Measurements from ENCODE around the gene MDK. TPM values are rescaled to one million over a fixed set of nuclear protein-coding genes. Genes with fewer than 3 reads are reported as not detected.

The MDK gene
- total and polyA plus RNA-seq, 8 donors = 5.5 to 151 (median 25.8) TPM

GRCh38 chr11:46332568-46333393 is 48.7 kb upstream of the MDK start:
- H3K27me3 ChIP-seq = peaks cover 0 to 67% (median 34%) of the 10 kb centered on the region in 3 donors
- H3K36me3 ChIP-seq = no peaks in the 10 kb centered on the region
- H3K27ac ChIP-seq = no peak overlapping the region
- peaks cover 12 to 39% (median 16%) of the 10 kb centered on the region in 4 donors for H3K4me1 ChIP-seq
- DNase-seq = peak in 1 of 2 donors; percentile 65
- WGBS, 5 donors = 0 to 10% (median 2%) methylated on average over 1 to 99 of the region's 99 CpGs
- peak overlapping the region; percentile 47 to 57 (median 52) for H3K4me3 ChIP-seq
- intact Hi-C loops (cut with DNase I; ENCODE audit: low total_unique reads) = no loop called here
- H3K9me3 ChIP-seq = no peaks in the 10 kb centered on the region
- TF ChIP-seq POLR2AphosphoS5 (IDR thresholded peaks at IDR 0.05) (no peak), EP300 (IDR thresholded peaks at IDR 0.05) (no peak), CTCF (IDR thresholded peaks at IDR 0.05) (no peak), POLR2A (IDR thresholded peaks at IDR 0.05) (no peak)

GRCh38 chr11:46333394-46333947 is 48.0 kb upstream of the MDK start:
- Histone ChIP-seq H3K9me3 (no peaks in the 10 kb centered on the region), H3K4me1 (peaks cover 13 to 46% (median 19%) of the 10 kb centered on the region in 4 donors), H3K27ac (no peak overlapping the region), H3K4me3 (peak overlapping the region; percentile 47 to 57 (median 52)), H3K27me3 (peaks cover 0 to 60% (median 34%) of the 10 kb centered on the region in 3 donors), H3K36me3 (no peaks in the 10 kb centered on the region)
- no peak for TF ChIP-seq POLR2AphosphoS5 (IDR thresholded peaks at IDR 0.05)
- no peak for TF ChIP-seq EP300 (IDR thresholded peaks at IDR 0.05)
- no peak for TF ChIP-seq CTCF (IDR thresholded peaks at IDR 0.05)
- no peak for TF ChIP-seq POLR2A (IDR thresholded peaks at IDR 0.05)
- intact Hi-C loops (cut with DNase I; ENCODE audit: low total_unique reads) = no loop called here
- DNase-seq = peak in 1 of 2 donors; percentile 56
- WGBS, 5 donors = 10 to 31% (median 16%) methylated on average over 6 to 25 of the region's 25 CpGs

GRCh38 chr11:46334211-46334610 is 47.3 kb upstream of the MDK start:
- TF ChIP-seq EP300 (IDR thresholded peaks at IDR 0.05) = no peak
- no peak for TF ChIP-seq POLR2A (IDR thresholded peaks at IDR 0.05)
- no peak for TF ChIP-seq CTCF (IDR thresholded peaks at IDR 0.05)
- no peak for TF ChIP-seq POLR2AphosphoS5 (IDR thresholded peaks at IDR 0.05)

GRCh38 chr11:46335271-46335670 is 46.2 kb upstream of the MDK start:
- H3K27ac ChIP-seq = no peak overlapping the region
- no peaks in the 10 kb centered on the region for H3K9me3 ChIP-seq
- WGBS, 5 donors = 85 to 96% (median 95%) methylated on average over 6 of the region's 6 CpGs
- intact Hi-C loops (cut with DNase I; ENCODE audit: low total_unique reads) = no loop called here
- peaks cover 0 to 45% (median 34%) of the 10 kb centered on the region in 3 donors for H3K27me3 ChIP-seq
- H3K4me1 ChIP-seq = peaks cover 26 to 59% (median 32%) of the 10 kb centered on the region in 4 donors
- TF ChIP-seq POLR2AphosphoS5 (IDR thresholded peaks at IDR 0.05) (no peak), POLR2A (IDR thresholded peaks at IDR 0.05) (no peak), EP300 (IDR thresholded peaks at IDR 0.05) (no peak), CTCF (IDR thresholded peaks at IDR 0.05) (no peak)
- no peak for DNase-seq
- H3K36me3 ChIP-seq = no peaks in the 10 kb centered on the region
- H3K4me3 ChIP-seq = no peak overlapping the region

More at GRCh38 chr11:46334211-46334610, 47.3 kb upstream of the MDK start:
- WGBS, 5 donors = 91 to 100% (median 96%) methylated on average over 3 of the region's 3 CpGs
- peaks cover 0 to 55% (median 34%) of the 10 kb centered on the region in 3 donors for H3K27me3 ChIP-seq
- no peak overlapping the region for H3K4me3 ChIP-seq
- no peaks in the 10 kb centered on the region for H3K9me3 ChIP-seq
- no peaks in the 10 kb centered on the region for H3K36me3 ChIP-seq
- intact Hi-C loops (cut with DNase I; ENCODE audit: low total_unique reads) = no loop called here
- no peak for DNase-seq
- peaks cover 21 to 53% (median 26%) of the 10 kb centered on the region in 4 donors for H3K4me1 ChIP-seq
- H3K27ac ChIP-seq = no peak overlapping the region

Data from stomach (tissue), 9 donors.